OCI-LY1 (cell line): ENCODE measurements around the gene LCN2.

ENCODE experiments used
- H2AFZ ChIP-seq: fragments of 200-600 bp; sonication (generic), shearing (Covaris generic); 2 replicates; pipeline ENCODE4 v1.6.0; 2014; ENCODE audit warnings: antibody characterized with exemption, mild to moderate bottlenecking, low read length
- H3F3A ChIP-seq: fragments of 200-600 bp; sonication (generic), shearing (Covaris generic); 2 replicates; pipeline ENCODE4 v1.6.0; 2014; ENCODE audit warnings: mild to moderate bottlenecking, antibody characterized with exemption, low read length, moderate library complexity; ENCODE audit not compliant: insufficient read depth
- H3K27ac ChIP-seq: fragments of 200-600 bp; sonication (generic); 2 replicates; pipeline ENCODE4 v1.5.1; 2014; ENCODE audit warnings: low read length, mixed run types, mild to moderate bottlenecking, low read depth; ENCODE audit not compliant: poor library complexity, severe bottlenecking
- H3K27me3 ChIP-seq: fragments of 200-600 bp; sonication (generic); 2 replicates; pipeline ENCODE4 v1.6.0; 2014; ENCODE audit warnings: antibody characterized with exemption, mild to moderate bottlenecking, low read length, moderate library complexity; ENCODE audit not compliant: insufficient read depth
- H3K36me3 ChIP-seq: fragments of 200-600 bp; sonication (generic); 2 replicates; pipeline ENCODE4 v1.6.1; 2014; ENCODE audit warnings: mild to moderate bottlenecking, antibody characterized with exemption, low read length, moderate library complexity, mixed read lengths; ENCODE audit not compliant: insufficient read depth
- H3K4me1 ChIP-seq: fragments of 200-600 bp; sonication (generic); 2 replicates; pipeline ENCODE4 v1.5.1; 2014; ENCODE audit warnings: mild to moderate bottlenecking, low read length, moderate library complexity; ENCODE audit not compliant: insufficient read depth, severe bottlenecking
- H3K4me2 ChIP-seq: fragments of 200-600 bp; sonication (generic), shearing (Covaris generic); 2 replicates; pipeline ENCODE4 v1.6.1; 2014; ENCODE audit warnings: low read length
- H3K4me3 ChIP-seq: fragments of 200-600 bp; sonication (generic); 2 replicates; pipeline ENCODE4 v1.5.1; 2014; ENCODE audit warnings: low read length, low read depth, mild to moderate bottlenecking, mixed read lengths; ENCODE audit not compliant: poor library complexity, severe bottlenecking
- H3K79me2 ChIP-seq: fragments of 200-600 bp; shearing (Covaris generic); 2 replicates; pipeline ENCODE4 v1.6.1; 2016; ENCODE audit warnings: mixed run types, low read length, mixed read lengths; ENCODE audit not compliant: insufficient read depth
- H3K9ac ChIP-seq: fragments of 200-600 bp; sonication (generic), shearing (Covaris generic); 2 replicates; pipeline ENCODE4 v1.6.1; 2014; ENCODE audit warnings: mild to moderate bottlenecking, low read length, mixed read lengths
- H3K9me2 ChIP-seq: fragments of 200-600 bp; sonication (generic), shearing (Covaris generic); 2 replicates; pipeline ENCODE4 v1.6.1; 2014; ENCODE audit warnings: low read depth, mild to moderate bottlenecking, low read length, mixed read lengths
- H3K9me3 ChIP-seq: fragments of 200-600 bp; shearing (Covaris generic); 2 replicates; pipeline ENCODE4 v1.6.1; 2014; ENCODE audit warnings: low read length, mixed read lengths
- H4K20me1 ChIP-seq: fragments of 200-600 bp; sonication (generic), shearing (Covaris generic); 2 replicates; pipeline ENCODE4 v1.6.0; 2016; ENCODE audit warnings: mild to moderate bottlenecking, low read length; ENCODE audit not compliant: insufficient read depth
- CTCF ChIP-seq: fragments of 200-600 bp; sonication (generic), shearing (Covaris generic); IDR thresholded peaks from 2 replicates; pipeline ENCODE4 v1.5.1; 2017; ENCODE audit warnings: mild to moderate bottlenecking, antibody characterized with exemption, low read length, moderate library complexity, mixed read lengths
- EZH2 ChIP-seq: fragments of 200-600 bp; sonication (generic), shearing (Covaris generic); IDR thresholded peaks from 2 replicates; pipeline ENCODE4 v1.8.0; 2017; ENCODE audit warnings: borderline replicate concordance, mixed run types, mild to moderate bottlenecking, antibody characterized with exemption, low read length, moderate library complexity, mixed read lengths

Gene LCN2

DNA sequence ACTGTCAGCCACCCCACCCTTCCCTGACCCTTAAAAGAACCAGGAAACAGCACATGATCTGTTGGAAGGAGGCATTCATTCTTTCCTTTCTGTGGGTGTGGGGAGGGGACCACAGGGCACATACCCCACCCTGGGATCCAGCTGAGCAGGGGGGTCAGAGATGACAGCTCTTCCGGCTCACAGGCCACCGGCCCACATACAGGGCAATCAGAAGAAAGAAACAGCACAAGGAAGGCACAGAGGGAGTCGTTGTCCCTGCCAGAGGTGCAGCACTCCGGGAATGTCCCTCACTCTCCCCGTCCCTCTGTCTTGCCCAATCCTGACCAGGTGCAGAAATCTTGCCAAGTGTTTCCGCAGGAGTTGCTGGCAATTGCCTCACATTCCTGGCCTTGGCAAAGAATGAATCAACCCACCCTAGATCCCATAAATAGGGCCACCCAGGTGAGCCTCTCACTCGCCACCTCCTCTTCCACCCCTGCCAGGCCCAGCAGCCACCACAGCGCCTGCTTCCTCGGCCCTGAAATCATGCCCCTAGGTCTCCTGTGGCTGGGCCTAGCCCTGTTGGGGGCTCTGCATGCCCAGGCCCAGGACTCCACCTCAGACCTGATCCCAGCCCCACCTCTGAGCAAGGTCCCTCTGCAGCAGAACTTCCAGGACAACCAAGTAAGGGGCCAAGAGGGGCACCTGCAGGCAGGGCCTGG is at the start of gene LCN2:
Gene LCN2, plus strand, starts transcription at position 453 of the 701 bp plus-strand sequence. Its CDS starts 73 bp downstream, at position 526.
- no peak for TF ChIP-seq EZH2
- TF ChIP-seq CTCF, result no peak
- Histone ChIP-seq H3K4me2 (no peak within 1 kb of the TSS), H2AFZ (no peak within 1 kb of the TSS), H3K9me3 (no peaks in the 10 kb centered on the region), H3K4me3 (no peak within 1 kb of the TSS), H3K27ac (no peak within 1 kb of the TSS), H3K36me3 (no peaks in the 10 kb centered on the region), H3K4me1 (no peaks in the 10 kb centered on the region), H3K27me3 (no peaks in the 10 kb centered on the region; the same call in none of the 2 replicates), H3F3A (no peaks in the 10 kb centered on the region), H4K20me1 (no peaks in the 10 kb centered on the region), H3K9ac (no peak within 1 kb of the TSS), H3K79me2 (no peaks in the 10 kb centered on the region), H3K9me2 (no peaks in the 10 kb centered on the region)

DNA sequence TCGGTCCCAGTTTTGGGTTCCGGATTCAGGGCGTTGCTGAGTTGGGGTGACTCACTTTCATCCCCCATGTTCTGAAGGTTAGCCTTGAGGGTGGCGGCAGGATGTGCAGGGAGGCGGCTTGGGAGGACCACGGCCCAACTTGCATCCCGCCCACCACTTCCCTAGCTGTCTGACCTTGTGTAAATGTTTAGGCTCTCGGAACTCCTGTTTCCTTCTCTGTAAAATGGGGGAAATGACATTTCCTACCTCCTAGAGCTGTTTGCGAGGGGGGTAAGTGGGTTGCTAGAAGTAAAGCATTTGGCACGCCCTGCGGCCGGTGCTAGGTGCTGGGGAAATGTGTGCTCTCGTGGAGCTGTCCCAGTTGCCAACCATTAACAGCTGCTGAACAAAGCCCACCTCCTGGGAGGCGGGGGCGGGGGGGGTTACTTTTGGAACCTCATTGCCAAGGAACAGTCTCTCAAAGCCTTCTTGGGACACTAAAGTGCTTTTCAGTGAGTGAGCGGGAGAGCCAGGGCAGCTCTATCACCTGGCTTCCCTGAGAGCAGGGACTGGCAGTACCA is 49.2 kb upstream of the LCN2 start:
- Histone ChIP-seq H3K27ac (no peak overlapping the region), H3K9me2 (no peaks in the 10 kb centered on the region), H3K9me3 (no peaks in the 10 kb centered on the region), H3K9ac (no peak overlapping the region), H3K79me2 (peaks cover 6% of the 10 kb centered on the region; the same call in 1 of the 2 replicates), H3K4me2 (no peak overlapping the region), H3K4me3 (no peak overlapping the region), H3K36me3 (peaks cover 25% of the 10 kb centered on the region; the same call in 1 of the 2 replicates), H4K20me1 (no peaks in the 10 kb centered on the region), H2AFZ (no peak overlapping the region), H3F3A (no peaks in the 10 kb centered on the region), H3K4me1 (peaks cover 21% of the 10 kb centered on the region), H3K27me3 (no peaks in the 10 kb centered on the region)
- TF ChIP-seq CTCF (no peak), EZH2 (no peak)

- no peaks in the 10 kb centered on the region for H3K9me2 ChIP-seq
- H3K9ac ChIP-seq, result no peak overlapping the region
- no peak overlapping the region for H2AFZ ChIP-seq
- H3F3A ChIP-seq, result no peaks in the 10 kb centered on the region
- H3K27me3 ChIP-seq, result no peaks in the 10 kb centered on the region
- H3K79me2 ChIP-seq, result peaks cover 6% of the 10 kb centered on the region; the same call in 1 of the 2 replicates
- H3K4me1 ChIP-seq, result peaks cover 21% of the 10 kb centered on the region
- no peak overlapping the region for H3K27ac ChIP-seq
- no peak overlapping the region for H3K4me3 ChIP-seq
- no peaks in the 10 kb centered on the region for H3K9me3 ChIP-seq
- no peak overlapping the region for H3K4me2 ChIP-seq
- H3K36me3 ChIP-seq, result peaks cover 28% of the 10 kb centered on the region
- no peaks in the 10 kb centered on the region for H4K20me1 ChIP-seq
- TF ChIP-seq CTCF (no peak), EZH2 (no peak)
These were observed 48.7 kb upstream of the LCN2 start for GRCh38 chr9:128100581-128100980.
